ENCODE data around the gene STX3.

DNA sequence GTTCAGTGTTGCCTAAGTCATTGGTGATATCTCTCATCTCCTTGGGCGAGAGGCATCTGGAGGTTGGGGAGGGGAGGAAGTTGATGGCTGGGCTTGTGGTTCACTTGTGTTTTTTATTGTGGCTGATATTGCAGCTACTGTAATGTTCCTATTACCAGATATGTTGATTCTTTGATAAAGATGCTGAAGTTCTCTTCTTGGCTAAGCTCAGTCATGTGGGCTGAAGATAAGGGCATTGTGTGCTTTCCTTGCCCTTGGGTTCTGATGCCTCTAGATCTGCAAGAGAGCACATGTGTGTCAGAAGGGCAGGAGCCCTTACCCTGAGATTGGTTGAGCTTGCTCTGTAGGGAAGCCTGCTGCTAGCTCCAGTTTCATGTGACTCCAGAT, 12.0 kb downstream of the STX3 start:
- TF ChIP-seq EZH2 (IDR thresholded peaks at IDR 0.05): no peak
- no peak for TF ChIP-seq POLR2AphosphoS5 (IDR thresholded peaks at IDR 0.05; ENCODE audit: borderline replicate concordance, low read depth, low read length)

All from SK-N-MC (cell line).